ENCODE data around the gene MAGI1.

The MAGI1 gene

DNA sequence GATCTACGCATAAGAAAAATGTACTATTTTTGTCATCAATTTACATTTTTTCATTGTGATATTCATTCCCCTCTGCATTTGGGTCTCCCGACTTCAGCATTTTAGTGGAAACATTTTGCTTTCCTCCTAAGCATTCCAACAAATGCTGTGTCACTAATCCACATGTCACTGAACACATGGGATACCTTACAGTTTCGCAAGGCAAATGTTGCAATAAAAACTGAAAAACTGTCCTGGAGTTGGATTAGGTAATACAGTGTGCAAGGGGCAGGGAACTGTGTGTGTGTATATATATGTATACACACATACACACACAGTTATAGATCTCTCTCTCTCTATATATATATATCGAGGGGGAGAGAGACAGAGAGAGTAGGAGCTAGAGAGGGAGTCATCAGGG is 632.2 kb downstream of the MAGI1 start:
- ChIA-PET CTCF (no interaction called here), POLR2A (no interaction called here)
- no peak for TF ChIP-seq FOXA1 (IDR thresholded peaks at IDR 0.05)
- TF ChIP-seq TARDBP (IDR thresholded peaks at IDR 0.05) = no peak
- TF ChIP-seq FOXK2 (IDR thresholded peaks at IDR 0.05) = no peak
- TF ChIP-seq HDGF (IDR thresholded peaks at IDR 0.05; ENCODE audit: borderline replicate concordance) = no peak
- TF ChIP-seq LEF1 (IDR thresholded peaks at IDR 0.05; ENCODE audit: borderline replicate concordance) = no peak
- no peak for TF ChIP-seq NFRKB (IDR thresholded peaks at IDR 0.05)
- TF ChIP-seq, protein P1, sequence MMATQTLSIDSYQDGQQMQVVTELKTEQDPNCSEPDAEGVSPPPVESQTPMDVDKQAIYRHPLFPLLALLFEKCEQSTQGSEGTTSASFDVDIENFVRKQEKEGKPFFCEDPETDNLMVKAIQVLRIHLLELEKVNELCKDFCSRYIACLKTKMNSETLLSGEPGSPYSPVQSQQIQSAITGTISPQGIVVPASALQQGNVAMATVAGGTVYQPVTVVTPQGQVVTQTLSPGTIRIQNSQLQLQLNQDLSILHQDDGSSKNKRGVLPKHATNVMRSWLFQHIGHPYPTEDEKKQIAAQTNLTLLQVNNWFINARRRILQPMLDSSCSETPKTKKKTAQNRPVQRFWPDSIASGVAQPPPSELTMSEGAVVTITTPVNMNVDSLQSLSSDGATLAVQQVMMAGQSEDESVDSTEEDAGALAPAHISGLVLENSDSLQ (IDR thresholded peaks at IDR 0.05) = no peak
- TF ChIP-seq SUZ12 (IDR thresholded peaks at IDR 0.05) = no peak
- no peak for TF ChIP-seq ELF4 (IDR thresholded peaks at IDR 0.05)
- TF ChIP-seq SP1 (IDR thresholded peaks at IDR 0.05) = no peak
- no peak for TF ChIP-seq FOXM1 (IDR thresholded peaks at IDR 0.05; ENCODE audit: borderline replicate concordance)
- no peak for TF ChIP-seq L3MBTL2 (conservative IDR thresholded peaks at IDR 0.05)
- TF ChIP-seq BHLHE40 (IDR thresholded peaks at IDR 0.05; ENCODE audit: borderline replicate concordance) = no peak
- no peak for DNase-seq (ENCODE audit: extremely low spot score)

DNA sequence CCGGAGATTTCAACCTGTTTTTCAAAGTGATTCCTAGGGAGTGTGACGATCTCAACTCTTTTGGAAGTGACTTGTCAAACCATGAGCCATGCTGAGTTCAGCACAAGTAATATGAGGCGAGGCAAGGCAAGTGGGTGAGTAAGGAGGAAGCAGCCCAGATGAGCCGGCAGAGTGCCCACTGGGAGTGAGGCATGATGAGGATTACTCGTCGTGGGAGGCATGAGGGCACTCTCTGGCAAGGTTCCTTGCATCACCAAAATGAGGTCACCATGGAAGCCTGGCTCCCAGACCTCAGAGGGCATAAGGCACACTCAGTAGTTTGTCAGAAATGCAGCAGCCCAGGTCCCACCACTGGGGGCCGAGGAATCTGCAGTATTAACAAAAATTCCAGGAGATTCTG is 636.1 kb downstream of the MAGI1 start:
- ChIA-PET CTCF (no interaction called here), POLR2A (no interaction called here)
- TF ChIP-seq HDGF (IDR thresholded peaks at IDR 0.05; ENCODE audit: borderline replicate concordance) (no peak), FOXK2 (IDR thresholded peaks at IDR 0.05) (no peak), FOXM1 (IDR thresholded peaks at IDR 0.05; ENCODE audit: borderline replicate concordance) (no peak), ELF4 (IDR thresholded peaks at IDR 0.05) (no peak)
- TF ChIP-seq, protein P1 (IDR thresholded peaks at IDR 0.05) = no peak
- DNase-seq (ENCODE audit: extremely low spot score) = no peak

DNA sequence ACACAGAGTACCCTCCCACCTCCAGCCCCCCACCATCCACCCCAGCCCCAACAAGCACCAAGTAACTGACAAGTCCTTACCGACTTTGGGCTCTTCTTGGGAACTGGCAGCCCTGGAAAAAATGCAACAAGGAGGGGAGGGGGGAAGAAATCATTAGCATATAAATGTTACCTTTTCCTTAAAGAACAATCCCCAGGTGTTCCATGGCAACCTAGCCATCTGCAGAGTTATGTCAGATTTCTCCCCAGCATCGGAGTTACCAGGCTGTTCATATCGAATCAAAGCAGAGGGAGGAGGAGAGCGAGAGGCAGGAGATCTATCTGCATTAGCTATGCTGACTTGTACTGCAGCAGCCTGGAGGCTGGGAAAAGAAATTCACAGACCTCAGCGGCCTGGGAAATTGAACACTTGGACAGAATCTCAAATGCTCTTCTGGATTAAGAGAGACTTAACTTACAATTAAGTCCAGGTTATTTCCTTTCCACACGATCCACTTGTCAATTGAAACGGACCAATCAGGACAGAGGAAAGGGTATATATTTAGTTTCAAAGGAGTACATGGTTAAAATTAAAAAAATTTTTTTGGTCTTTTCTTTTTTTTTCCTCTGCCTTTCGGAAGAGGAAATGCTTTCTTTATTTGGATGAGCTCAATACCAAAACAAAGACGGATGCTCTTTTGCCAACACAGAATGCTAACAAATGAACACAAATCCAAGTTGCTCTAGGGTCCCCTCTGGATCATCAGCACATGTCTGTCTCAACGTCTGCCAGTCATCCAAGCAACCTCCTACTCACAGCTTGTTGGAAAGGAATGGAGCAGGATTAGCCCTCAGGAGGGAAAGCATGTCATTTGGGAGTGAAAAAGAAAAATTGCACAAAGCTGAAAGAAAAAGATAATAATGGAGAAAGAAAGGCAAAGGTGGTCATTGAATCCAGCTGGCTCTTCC is 637.1 kb downstream of the MAGI1 start:
- ChIA-PET CTCF (no interaction called here), POLR2A (no interaction called here)
- DNase-seq (ENCODE audit: extremely low spot score) = no peak
- no peak for TF ChIP-seq SUZ12 (IDR thresholded peaks at IDR 0.05)
- no peak for TF ChIP-seq CTBP1 (IDR thresholded peaks at IDR 0.05; ENCODE audit: borderline replicate concordance)
- no peak for TF ChIP-seq TARDBP (IDR thresholded peaks at IDR 0.05)
- TF ChIP-seq FOXM1 (IDR thresholded peaks at IDR 0.05; ENCODE audit: borderline replicate concordance) = no peak
- TF ChIP-seq, protein P1 (IDR thresholded peaks at IDR 0.05) = no peak
- no peak for TF ChIP-seq FOXK2 (IDR thresholded peaks at IDR 0.05)
- TF ChIP-seq ELF4 (IDR thresholded peaks at IDR 0.05) = no peak
- TF ChIP-seq ZNF384 (IDR thresholded peaks at IDR 0.05) = no peak
- no peak for TF ChIP-seq LEF1 (IDR thresholded peaks at IDR 0.05; ENCODE audit: borderline replicate concordance)
- no peak for TF ChIP-seq BHLHE40 (IDR thresholded peaks at IDR 0.05; ENCODE audit: borderline replicate concordance)
- no peak for TF ChIP-seq L3MBTL2 (conservative IDR thresholded peaks at IDR 0.05)
- TF ChIP-seq ARNT (IDR thresholded peaks at IDR 0.05) = no peak
- TF ChIP-seq SP1 (IDR thresholded peaks at IDR 0.05) = no peak
- TF ChIP-seq HDGF (IDR thresholded peaks at IDR 0.05; ENCODE audit: borderline replicate concordance) = no peak
- no peak for TF ChIP-seq FOXA1 (IDR thresholded peaks at IDR 0.05)

DNA sequence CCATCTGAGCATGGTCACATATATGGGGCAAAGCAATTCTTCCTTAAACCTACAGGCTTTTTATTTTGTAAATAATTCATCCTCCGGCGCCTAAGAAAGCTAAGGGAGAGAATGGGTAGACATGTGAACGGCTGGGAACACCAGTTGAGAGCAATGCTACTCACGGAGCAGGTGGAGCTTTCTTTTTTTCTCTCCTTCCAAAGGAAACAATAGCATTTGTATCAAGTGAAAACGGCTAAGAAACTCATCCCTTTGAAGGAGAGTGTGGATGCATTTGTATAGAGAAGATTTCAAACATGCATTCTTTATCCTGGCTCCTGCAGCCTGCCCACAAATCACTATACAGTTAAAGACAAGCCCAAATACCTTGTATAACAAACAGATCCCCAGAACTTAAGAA is 637.8 kb downstream of the MAGI1 start:
- DNase-seq (ENCODE audit: extremely low spot score) = no peak
- POLR2A ChIA-PET = no interaction called here
- TF ChIP-seq L3MBTL2 (conservative IDR thresholded peaks at IDR 0.05) (no peak), ELF4 (IDR thresholded peaks at IDR 0.05) (no peak), HDGF (IDR thresholded peaks at IDR 0.05; ENCODE audit: borderline replicate concordance) (no peak), ARNT (IDR thresholded peaks at IDR 0.05) (no peak), BHLHE40 (IDR thresholded peaks at IDR 0.05; ENCODE audit: borderline replicate concordance) (no peak), FOXM1 (IDR thresholded peaks at IDR 0.05; ENCODE audit: borderline replicate concordance) (no peak), FOXA1 (IDR thresholded peaks at IDR 0.05) (no peak), LEF1 (IDR thresholded peaks at IDR 0.05; ENCODE audit: borderline replicate concordance) (no peak), CTBP1 (IDR thresholded peaks at IDR 0.05; ENCODE audit: borderline replicate concordance) (no peak), NFRKB (IDR thresholded peaks at IDR 0.05) (no peak), SP1 (IDR thresholded peaks at IDR 0.05) (no peak), FOXK2 (IDR thresholded peaks at IDR 0.05) (no peak), ZNF384 (IDR thresholded peaks at IDR 0.05) (no peak), SUZ12 (IDR thresholded peaks at IDR 0.05) (no peak), TARDBP (IDR thresholded peaks at IDR 0.05) (no peak)
- TF ChIP-seq, protein P1 (IDR thresholded peaks at IDR 0.05) = no peak
- CTCF ChIA-PET = no interaction called here

DNA sequence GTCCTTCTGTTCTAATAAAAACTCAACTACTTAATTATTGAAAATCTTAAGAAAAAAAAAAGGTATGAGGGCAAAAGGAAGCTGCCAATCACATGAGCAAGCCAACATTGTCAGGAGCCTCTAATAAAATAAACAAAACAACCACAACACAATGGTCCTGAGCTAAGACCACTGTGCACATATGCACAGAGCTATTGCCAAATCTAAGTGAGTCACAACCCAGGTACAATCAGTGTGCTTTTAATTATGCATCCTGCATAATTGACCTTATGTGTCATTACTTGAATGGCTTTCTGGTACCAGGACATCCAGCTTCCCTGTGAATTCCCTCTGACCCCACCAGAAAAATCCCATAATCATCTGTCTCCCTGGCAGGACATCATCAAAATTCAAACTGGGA is 639.8 kb downstream of the MAGI1 start:
- CTCF ChIA-PET = no interaction called here

More for the DNA sequence above, 639.8 kb downstream of the MAGI1 start:
- no peak for DNase-seq (ENCODE audit: extremely low spot score)
- TF ChIP-seq ZNF384 (IDR thresholded peaks at IDR 0.05) (no peak), FOXK2 (IDR thresholded peaks at IDR 0.05) (no peak), SUZ12 (IDR thresholded peaks at IDR 0.05) (no peak), NFRKB (IDR thresholded peaks at IDR 0.05) (no peak), HDGF (IDR thresholded peaks at IDR 0.05; ENCODE audit: borderline replicate concordance) (no peak), LEF1 (IDR thresholded peaks at IDR 0.05; ENCODE audit: borderline replicate concordance) (no peak), FOXA1 (IDR thresholded peaks at IDR 0.05) (no peak), L3MBTL2 (conservative IDR thresholded peaks at IDR 0.05) (no peak), TARDBP (IDR thresholded peaks at IDR 0.05) (no peak), BHLHE40 (IDR thresholded peaks at IDR 0.05; ENCODE audit: borderline replicate concordance) (no peak), FOXM1 (IDR thresholded peaks at IDR 0.05; ENCODE audit: borderline replicate concordance) (no peak), SP1 (IDR thresholded peaks at IDR 0.05) (no peak), ELF4 (IDR thresholded peaks at IDR 0.05) (no peak), CTBP1 (IDR thresholded peaks at IDR 0.05; ENCODE audit: borderline replicate concordance) (no peak), ARNT (IDR thresholded peaks at IDR 0.05) (no peak)
- TF ChIP-seq, protein P1 (IDR thresholded peaks at IDR 0.05) = no peak
- POLR2A ChIA-PET = no interaction called here

All from HEK293T (cell line).